Activated CD4-positive, alpha-beta T cell treated with anti-CD3 and anti-CD28 coated beads, Interleukin-2, amount 50 U/mL, for 1 hour (primary cell): ENCODE results near the gene PPT1.

ENCODE experiments used
- DNase-seq: peaks from one replicate; pipeline ENCODE4 v3.0.0-alpha.2; 2020

PPT1 gene

GRCh38 chr1:40023379-40023944 lies 73.6 kb downstream of the PPT1 start:
- DNase-seq: no peak
